NCI-H1092 treated with DMSO at 0.1 percent for 48 hours (cell line): Measurements from ENCODE around the gene ARPC2.
"Not testable (repeated sequence)": the region's sequence is repeated elsewhere in the genome, so short reads cannot be mapped to it uniquely, and the experiment has no call there.

Source experiments
- DNase-seq: peaks from one replicate; lab custom pipeline; 2025; lab: John Stamatoyannopoulos, UW

ARPC2 gene

DNA sequence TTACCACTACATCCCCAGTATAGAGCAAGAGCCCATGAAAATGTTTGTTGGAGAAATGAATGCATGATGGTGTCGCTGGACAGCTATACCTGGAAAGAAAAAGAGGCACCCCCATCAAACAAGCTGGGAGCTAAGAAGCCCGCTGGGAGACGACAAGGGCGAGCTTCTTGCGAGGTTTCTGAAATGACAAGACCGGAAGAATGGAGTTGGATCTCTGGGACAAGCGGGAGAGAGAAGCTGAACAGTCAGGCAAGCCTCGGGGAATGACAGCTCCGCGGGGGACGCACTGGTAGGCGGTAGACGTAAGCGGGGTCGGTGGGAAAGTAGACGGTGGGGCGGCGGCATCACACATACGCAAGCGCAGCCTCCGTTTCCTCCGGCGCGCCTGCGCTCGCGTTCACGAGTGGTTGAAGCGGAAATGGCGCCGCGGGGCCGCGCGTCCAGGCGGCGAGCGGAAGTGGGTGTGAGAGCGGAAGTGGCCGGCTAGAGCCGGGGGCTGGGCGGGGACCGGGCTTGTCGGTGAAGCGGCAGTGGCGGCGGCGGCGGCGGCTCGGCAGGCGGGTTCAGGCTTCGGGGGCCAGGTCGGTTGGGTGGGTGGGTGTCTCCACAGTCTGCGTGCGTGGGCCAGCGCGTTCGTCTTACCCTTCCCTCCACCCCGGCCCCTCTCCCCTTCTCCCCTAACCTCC, at the start of gene ARPC2:
Gene ARPC2 (plus strand): TSS at position 516 of the 686 bp plus-strand sequence. CDS start 282 bp downstream, outside the sequence.
- DNase-seq, result peak; percentile 82

DNA sequence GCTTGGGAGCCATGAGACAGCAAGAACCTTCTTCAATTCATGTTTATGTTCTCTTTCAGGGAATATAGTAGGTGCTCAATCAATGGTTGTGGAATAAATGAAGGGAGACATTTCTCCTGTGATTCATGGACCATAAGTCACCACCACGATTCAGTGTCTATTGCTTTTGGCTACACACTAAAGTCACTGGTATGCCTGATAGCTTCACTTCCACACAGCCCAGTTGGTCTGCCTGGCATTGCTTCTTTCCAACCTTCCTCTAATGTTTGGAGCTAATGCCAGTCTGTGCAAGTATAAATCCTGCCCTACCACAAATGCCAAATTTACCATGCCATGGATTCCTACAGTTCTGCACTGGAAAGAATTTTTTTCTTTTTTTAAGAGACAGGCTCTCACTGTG, 49.0 kb upstream of the ARPC2 start:
- no peak for DNase-seq

DNA sequence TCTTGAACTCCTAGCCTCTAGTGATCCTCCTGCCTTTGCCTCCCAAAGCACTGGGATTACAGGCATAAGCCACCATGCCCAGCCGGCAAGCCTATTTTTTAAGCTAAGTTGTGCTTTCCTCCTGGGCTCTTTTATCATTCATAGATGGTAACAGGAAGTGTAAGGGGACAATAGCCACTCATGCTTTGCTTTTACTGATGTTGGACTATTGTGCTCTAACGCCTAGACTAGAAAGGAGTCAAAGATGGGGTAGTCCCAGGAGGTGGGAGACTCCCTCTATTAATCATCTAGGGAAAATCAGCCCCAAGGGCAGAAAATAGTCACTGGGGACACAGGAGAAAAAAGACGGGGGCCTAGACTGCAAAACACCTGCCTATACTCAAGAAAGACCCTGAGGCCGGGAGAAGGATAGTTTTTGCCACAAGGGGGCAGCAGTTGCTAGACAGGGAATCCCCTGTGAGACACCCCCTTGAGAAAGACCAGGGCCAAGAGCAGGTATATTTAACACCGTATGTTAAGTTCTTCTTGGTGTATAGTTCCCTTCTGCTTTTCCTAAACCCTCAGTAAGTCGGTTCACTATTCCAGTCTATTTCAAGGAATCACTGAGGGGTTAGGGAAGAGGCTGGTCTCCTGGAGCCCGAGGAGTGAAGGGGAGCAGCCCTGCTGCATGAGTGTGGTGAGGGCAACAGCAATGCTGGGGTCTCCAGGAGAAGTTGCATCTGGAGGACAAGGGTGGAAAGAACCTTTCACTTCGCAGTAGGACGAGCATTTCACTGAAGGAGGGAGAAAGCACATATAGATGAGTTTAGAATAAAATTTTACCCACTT, 48.1 kb upstream of the ARPC2 start:
- peak; percentile 3 for DNase-seq

DNA sequence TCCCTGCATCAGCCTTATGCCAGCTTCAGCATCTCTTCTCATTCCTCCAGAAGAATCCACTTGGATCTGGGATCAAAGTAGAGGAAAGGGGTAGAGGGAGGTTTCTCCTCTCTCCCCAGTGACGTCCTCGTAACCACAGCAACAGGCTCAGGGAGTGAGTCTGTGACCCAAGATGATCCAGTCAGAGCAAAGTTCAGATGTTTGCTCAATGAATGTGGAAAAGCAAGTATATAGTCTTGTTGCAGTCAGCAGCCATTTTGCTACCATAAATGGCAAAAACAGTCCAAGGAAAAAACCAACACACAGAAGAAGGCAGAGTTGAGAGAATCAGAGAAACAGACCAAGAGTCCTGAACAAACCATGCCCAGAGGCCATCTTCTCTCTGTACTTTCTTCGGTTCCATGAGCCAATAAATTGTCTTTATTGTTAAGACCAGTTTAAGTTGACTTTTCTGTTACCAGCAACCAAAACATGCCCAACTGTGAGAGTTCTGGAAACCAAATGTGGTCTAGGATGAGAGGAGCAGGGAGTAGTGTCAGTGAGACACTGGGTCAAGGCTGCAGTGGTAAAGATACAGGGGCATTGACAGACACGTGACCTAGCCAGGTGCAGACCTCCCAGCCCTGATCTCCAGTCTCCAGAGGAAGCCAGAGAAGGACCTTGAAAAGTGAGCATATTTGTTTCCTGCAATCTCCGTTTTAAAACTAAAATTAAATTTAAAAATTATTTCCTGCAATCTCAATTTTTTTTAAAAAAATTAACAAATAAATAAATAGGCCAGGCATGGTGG, 47.0 kb upstream of the ARPC2 start:
- no peak for DNase-seq

DNA sequence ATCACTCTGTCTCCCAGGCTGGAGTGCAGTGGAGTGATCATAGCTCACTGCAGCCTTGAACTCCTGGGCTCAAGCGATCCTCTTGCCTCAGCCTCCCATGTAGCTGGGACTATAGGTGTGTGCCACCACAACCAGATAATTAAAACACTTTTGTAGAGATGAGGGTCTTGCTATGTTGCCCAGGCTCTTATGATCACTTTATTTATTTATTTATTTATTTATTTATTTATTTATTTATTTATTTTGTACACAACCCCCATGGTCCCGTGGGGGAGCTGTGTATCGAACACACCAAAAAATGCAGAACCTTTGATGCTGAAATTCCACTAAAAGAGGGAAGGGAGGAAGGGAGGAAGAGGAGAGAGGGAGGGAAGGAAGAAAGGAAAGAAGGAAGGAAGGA, 45.2 kb upstream of the ARPC2 start:
- DNase-seq, result not testable (repeated sequence)

DNA sequence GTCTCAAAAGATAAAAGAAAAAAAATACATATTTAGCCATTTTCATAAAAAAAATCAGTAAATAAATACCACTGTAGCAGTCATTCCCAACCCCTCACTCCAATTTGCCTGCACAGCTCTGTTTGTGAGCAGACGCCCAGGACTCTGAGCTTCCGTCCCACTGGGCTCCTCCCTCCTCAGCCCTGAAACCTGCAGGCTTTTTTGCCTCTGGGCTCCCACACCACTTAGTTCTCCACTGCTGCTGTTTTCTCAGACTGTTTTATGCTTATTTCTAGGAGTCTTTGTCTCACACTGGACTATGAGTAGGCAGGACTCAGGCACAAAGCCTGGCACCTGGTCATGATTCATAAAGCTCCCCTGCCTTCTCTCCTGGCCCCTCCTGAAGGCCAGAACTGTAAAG, 44.1 kb upstream of the ARPC2 start:
- DNase-seq, result no peak

DNA sequence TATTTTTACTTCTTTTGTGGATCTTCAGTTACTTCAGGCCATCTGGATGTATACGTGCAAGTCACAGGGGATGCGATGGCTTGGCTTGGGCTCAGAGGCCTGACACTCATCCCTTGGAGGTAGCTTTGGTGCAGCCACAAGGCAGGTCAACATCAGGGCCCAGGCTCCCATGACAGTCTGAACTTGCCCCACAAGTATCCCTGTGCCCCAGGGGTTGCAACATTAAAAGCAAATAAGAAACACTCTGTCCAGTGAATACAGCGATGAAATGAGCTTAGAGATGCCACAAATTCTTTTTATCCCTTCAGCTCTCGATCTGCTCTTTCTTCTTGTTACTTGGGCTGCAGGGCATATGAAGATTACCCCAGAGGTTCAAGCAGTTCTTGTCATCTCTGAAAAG, 37.2 kb upstream of the ARPC2 start:
- DNase-seq, result no peak

DNA sequence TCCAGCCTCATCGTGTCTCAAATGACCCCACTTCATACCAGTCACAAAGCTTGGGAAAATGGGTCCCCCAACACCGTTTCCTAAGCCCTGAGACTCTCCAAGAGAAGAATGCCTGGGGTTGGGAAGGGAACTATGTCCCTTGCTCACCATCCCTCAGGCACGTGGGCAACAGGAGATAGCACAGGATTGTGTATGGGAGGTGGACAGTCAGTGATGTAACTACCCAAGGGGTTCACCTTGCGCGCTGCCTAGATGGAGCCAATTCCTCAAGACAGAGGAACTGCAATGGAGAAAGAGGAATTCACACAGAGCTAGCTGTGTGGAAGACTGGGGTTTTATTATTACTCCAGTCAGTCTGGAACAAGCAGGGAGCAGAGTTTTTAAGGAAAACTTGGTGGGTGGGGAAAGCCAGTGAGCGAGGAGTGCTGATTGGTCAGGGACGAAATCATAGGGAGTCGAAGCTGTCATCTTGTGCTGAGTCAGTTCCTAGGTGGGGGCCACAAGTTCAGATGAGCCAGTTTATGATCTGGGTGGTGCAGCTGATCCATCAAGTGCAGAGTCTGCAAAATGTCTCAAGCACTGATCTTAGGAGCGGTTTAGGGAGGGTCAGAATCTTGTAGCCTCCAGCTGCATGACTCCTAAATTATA, 36.4 kb upstream of the ARPC2 start:
- no peak for DNase-seq

DNA sequence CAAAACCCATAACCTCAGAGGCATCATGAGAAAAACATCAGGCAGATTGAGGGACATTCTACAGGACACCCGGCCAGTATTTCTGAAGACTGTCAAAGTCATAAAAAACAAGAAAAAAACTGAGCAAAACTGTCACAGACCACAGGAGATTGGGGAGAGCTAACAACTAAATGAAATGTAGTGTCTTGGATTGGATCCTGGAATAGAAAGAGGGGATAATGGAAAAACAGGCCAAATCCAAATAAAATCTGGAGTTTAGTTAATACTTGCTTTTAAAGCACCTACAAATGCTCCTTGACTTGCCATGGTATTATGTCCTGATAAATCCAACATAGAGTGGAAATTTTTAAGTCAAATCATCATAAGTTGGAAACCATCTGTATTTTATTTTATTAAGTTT, 32.7 kb upstream of the ARPC2 start:
- DNase-seq, result no peak

DNA sequence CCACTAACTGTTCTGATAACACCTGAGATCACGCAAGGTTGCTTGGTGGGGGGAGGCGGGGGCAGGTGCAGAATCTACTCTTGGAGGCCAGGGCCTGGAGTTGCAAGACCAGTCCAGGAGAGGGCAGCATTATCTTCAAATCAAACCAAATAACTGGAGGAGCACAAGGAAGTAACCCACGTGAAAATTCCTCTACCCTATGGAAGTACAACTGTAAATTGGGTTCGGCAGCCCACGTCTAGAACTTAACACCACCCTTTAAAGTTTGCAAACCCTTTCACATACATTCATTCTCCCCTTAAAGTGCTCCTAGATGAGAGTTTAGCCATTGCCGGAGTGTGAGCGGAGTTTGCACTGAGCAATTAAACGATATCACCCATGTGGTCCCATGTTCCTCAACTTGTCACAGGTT, 30.6 kb upstream of the ARPC2 start:
- DNase-seq, result peak; percentile 29

DNA sequence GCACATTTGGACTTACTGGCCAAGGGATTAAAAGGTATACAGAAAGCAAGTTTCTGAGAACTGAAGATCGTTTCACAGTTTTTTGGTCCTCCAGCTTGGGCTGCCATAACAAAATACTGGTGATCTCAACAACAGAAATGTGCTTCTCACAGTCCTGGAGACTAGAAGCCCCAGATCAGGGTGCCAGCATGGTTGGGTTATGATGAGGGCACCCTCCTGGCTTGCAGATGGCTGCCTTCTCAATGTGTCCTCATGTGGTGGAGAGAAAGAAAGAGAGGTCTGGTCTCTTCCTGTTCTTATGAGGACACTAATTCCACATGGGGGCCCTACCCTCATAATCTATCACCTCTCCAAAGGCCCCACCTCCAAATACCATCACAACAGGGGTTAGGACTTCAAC, 30.1 kb upstream of the ARPC2 start:
- no peak for DNase-seq

DNA sequence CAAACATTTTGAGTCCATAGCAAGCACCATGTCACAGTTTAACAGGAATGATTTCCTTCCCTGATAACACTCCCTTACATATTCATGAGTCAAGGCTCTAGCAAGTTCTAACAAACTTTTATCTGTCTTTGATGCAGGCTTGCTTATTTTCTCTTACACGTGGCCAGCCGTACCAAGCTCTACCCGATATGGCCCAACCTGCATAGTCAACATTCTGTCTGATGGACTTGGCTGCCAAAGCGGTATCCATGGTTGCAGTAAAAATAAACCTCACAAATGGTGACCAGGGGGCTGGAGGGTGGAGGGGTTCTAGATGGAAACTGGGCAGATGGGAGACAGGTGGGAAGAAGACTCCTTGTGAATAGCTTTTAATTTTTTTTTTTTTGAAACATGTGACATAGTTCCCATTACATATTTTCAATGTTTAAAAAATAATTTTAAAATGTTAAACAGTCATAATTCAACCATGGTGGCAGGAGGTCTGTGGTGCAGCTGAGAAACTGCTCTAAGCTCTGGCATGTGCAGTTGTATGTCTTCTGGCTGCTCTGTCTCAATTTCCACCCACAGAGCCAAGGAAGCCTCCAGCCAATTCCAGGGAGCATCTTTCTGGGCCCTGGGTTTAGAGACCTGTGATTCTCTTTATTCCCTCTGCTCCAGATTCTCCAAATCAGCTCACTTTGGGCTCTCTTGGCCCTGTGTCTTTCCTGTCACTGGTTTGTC, 29.5 kb upstream of the ARPC2 start:
- DNase-seq, result no peak

DNA sequence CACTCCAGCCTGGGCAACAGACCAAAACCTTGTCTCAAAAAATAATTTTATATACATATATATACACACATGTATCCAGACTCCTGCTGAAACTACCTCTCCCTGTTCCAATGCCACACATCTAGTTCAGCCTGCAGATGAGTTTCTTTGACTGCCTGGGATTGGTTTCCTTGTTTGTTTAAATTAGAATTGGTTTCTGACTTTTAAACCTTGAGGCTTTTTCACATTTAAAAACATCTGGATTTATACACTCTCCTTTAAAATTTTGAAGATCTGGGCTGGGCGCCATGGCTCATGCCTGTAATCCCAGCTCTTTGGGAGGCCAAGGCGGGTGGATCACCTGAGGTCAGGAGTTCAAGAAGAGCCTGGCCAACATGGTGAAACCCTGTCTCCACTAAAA, 28.5 kb upstream of the ARPC2 start:
- no peak for DNase-seq

DNA sequence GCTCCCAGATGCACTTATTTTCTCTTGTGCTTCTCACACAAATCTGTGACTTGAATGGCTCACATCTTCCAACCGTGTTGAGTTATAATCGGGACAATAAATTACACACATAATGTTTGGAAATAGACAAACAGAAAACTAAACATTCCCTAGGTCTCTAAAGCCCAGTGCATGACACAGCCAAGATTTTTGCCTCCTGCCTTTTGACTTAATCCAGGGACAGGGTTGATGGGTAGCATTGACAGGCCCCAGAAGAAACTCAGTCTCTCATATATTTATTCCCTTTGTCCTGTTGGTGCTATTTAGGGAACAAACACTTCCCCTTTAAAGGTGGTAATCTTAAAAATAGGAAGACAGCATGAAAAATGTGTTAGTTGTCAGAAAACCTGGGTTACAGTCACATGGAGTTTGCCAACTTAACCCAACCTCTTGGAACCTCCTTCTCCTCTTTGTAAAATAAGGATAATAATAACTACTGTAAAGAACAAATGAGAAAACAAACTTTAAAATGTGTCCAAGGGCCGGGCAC, 24.0 kb upstream of the ARPC2 start:
- DNase-seq, result no peak

DNA sequence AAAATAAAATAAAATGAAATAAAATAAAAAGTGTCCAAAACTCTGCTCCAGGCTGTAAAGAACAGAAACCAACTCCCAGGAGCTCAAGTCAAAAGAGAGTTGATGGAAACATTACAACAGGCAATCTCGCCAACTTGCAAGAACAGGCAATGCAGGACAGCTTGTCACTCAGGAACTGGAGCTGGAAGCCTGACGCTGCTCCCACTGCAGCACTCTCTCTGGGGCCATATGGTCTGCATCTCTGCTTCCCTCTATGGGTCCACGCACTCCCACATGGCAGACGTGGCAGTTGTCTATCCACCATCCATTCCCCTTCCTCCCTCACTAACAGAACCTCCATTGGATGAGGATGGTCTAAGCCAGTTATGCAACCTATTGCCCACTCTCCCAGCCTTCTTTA, 23.3 kb upstream of the ARPC2 start:
- DNase-seq, result no peak

DNA sequence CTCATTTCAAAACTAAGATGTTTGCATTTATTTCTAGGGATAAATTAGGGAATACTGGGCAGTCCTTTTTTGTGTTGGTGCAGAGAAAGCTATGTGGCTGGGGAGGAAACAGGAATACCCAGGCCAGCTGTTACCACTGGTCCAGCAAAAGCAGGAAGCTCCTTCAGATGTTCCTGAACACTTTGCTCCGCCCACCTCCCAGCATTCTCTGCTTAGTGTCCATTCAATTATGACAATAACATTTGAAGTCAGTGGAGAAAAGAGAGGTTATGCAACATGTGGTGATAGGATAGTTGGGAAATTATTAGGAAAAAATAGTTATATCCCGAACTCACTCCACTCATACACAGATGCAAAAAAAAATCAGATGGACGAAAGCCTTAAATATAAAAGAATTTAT, 22.1 kb upstream of the ARPC2 start:
- DNase-seq, result no peak

DNA sequence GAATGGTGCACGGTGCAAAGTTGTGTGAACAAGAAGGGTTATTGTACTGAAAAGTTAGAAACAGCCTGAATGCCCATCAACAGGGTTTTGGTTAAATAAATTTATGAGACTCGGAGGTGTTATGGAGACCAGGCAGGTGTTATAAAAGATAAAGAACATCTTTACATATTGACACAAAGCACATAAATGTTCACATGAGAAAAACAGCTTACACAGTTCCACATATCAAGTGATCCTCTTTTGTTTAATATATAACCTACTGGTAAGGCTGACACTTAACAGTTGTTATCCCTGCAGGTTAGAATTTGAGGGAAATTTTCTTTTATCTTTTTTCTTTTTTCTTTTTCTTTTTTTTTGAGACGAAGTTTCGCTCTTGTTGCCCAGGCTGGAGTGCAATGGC, 20.0 kb upstream of the ARPC2 start:
- DNase-seq, result no peak

DNA sequence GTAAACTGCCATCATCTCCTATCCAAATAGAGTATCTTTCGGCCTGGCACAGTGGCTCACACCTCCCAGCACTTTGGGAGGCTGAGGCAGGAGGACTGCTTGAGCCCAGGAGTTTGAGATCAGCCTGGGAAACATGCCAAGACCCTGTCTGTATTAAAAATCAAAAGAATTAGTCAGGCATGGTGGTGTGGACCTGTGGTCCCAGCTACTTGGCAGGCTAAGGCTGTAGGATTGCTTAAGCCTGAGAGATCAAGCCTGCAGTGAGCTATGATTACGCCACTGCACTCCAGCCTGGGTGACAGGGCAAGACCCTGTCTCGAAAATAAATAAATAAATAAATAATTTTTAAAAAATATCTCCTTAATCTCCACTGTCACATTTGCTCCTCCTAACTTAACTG, 14.7 kb upstream of the ARPC2 start:
- no peak for DNase-seq

DNA sequence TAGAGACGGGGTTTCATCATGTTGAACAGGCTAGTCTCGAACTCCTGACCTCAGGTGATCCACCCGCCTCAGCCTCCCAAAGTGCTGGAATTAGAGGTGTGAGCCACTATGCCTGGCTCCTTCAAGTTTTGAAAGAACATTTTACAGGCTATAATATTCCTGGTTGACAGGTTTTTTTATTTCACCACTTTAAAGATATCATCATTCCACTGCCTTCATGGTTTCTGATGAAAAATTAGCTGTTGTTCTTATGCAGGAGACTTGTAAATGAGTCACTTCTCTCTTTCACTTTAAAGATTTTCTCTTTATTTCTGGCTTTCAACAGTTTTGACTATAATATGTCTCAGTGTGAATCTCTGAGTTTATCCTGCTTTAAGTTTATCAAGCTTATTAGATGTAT, 7.9 kb upstream of the ARPC2 start:
- DNase-seq, result no peak

DNA sequence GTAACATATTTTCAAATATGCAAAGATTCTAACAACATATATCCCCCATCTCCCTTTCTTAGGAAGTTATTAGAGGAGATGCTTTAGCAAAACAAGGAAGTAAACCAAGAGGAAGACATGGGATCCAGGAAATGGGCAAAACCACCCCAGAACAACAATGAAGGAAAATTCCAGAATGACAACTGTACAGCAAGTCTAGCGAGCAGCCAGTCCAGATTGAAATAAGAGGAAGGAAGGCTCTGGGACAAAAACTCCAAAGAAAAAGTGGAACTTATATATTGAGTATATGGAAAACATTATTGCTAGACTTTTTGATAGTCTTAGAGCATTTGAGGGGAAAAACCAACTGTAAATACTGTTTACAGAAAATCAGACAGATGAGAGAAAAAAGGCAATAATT, 2.9 kb upstream of the ARPC2 start:
- no peak for DNase-seq

DNA sequence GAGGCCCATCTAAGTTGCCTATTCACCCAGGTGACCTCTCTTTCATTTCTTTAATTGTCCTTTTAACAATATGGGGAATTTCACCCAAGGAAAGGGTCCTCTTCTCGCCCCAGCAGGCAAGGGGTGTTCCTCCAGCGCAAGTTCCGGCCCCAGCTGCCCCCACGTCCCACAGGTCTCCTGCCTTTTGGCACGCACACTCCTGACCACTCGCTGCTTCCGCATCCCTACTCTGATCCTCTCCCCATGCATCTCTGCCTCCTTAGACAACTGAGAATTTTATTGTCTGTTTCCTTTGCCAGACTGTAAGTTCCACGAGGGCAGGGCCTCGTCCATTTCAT, 684 bp upstream of the ARPC2 start:
- no peak for DNase-seq
